Measurements from ENCODE around the gene GLRX3.
"Not testable (repeated sequence)": the region's sequence is repeated elsewhere in the genome, so short reads cannot be mapped to it uniquely, and the experiment has no call there.

Gene GLRX3

DNA sequence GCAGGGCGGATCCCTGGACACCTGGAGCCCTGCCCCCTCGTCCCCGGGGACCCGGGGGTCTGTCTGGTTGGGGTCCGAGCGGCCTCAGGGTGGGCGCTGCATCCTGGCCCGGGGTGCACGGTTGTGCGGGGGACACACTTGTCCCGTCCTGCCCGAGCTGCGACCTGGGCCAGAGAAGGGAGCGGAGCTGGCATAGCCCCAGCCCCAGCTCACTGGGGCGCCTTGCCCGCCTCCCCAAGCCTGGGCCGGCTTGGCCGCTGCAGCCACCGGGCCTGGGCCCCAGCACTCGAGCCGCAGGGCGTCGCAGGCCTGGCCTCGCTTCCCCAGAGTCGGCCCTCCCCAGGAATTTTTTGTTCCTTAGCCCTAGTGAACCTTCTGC, 54.5 kb downstream of the GLRX3 start:
- no peak for DNase-seq

DNA sequence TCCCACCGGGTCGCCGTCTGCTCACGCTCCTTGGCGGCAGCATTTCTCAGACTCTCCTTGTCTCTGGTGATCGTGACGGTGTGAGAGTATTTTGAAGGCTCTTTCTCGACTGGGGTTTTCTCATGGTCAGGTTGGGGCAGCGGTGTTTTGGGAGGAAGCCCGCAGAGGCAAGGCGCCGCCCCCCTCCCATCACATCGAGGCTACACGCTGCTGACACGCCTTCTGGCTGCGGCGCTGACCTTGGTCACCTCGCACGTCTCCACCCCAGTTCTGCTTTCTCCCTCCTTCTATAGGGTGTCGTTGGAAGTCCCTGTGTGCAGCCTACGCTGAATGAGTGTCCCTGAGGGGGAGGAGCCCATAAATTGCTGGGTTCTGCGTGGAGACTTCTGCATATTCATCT, 55.2 kb downstream of the GLRX3 start:
- no peak for DNase-seq

DNA sequence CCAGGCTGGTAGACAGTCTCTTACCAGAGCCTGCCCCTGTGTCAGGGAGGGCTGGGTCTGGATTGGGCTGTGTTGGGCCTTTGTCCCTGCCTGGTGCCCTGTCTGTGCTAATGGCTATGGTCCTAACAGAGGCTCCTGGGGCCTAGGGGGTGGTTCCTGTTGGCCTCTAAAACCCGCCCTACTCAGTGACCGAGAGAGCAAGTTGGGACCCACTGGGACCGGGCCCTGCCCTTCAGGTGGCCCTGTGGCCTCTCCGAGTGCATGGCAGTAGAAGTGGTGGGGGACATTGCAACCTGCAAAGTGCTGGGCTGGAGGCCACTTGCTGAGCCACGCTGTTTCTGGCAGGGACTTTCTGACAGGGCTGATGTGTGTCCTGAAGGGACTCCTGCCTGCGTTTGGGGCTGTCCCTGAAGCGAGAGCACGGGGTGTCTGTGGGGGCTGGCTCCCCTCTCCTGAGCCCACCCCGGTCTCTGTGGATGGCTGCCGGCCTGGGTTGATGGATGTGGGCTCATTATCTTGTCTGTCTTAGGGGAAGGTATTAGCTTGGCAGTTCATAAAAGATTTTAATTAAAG, 56.2 kb downstream of the GLRX3 start:
- DNase-seq, result no peak

DNA sequence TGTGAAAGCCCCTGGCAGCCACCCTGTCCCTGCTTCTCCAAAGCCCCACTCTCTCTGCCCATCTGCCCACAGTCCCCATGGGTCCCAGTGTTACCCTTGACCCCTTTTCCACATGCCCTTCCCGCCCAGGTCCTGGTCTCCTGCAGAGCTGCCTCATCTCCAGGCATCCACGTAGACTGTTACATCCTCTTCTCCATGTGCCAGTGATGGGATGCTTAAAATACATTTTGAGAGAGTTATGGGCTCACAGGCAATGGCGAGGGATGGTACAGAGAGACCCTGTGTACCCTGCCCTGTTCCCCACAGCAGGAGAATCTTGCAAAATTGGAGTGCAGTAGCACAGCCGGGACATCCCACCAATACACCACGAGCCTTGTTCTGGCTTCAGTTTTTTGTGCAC, 56.8 kb downstream of the GLRX3 start:
- DNase-seq, result no peak

DNA sequence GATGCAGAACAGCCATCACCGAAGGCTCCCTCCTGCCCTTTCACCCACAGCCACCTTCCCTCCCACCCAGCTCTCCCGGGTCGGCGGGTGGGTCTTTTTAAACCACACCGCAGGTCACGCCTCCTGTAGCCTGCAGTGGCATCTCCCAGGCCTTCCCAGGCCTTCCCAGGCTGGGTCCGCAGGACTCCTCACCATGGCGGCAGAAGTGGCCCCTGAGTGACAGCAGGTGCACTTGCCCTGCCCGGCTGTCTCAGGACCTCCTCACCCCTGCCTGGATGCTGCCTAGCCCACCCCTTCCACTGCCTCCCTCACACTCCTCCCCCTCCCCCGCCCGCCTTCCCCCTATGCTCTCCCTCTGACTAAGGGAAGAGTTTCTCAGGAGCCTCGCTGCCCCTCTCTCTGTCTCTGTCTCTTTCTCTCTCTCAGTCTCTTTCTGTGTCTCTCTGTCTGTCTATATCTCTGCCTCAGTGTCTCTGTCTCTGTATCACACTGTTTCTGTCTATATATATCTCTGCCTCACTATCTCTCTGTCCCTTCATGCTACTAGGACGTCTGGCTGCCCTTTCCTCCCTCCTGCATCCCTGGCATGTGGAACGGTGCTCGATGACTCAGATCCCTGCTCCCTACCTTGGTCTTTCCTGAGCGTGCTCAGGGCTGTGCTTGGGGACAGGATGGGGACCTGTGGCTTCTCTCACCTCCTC, 57.5 kb downstream of the GLRX3 start:
- DNase-seq, result no peak

DNA sequence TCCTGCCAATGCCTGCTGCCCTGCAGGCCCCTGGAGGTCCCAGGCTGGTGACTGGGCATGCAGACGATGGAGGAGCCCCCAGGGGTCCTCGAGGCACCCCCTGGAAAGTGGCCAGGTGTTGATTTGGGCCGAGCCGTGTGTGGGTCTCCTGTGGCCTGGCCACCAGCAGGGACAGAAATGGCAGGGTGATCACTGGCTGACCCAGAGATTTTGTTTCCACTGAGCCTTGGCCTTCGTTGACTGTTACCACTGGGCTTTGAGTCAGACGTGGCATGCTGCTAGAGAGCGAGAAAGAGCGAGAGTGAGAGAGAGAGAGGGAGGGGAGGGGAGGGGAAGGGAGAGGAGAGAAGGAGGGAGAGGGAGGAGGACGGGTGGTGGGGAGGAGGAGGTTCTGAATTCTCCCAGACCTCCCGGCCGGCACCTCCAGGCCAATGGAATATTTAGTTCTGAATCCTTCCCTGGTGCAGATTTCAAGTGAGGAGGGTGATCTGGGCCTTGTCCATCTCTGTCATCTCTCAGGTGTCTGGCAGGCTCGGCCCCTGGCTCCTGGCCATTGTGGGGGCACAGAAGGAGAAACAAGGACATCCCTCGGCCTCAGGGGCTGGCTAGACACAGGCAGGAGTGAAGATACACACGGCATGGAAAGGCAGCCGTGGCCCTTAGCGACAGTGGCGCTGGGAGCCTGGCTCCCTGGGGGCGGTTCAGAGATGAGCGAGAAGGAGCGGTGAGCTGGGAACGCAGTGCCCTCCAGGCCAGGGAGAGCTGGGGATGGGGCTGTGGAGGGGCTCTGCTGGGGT, 58.2 kb downstream of the GLRX3 start:
- DNase-seq, result no peak

DNA sequence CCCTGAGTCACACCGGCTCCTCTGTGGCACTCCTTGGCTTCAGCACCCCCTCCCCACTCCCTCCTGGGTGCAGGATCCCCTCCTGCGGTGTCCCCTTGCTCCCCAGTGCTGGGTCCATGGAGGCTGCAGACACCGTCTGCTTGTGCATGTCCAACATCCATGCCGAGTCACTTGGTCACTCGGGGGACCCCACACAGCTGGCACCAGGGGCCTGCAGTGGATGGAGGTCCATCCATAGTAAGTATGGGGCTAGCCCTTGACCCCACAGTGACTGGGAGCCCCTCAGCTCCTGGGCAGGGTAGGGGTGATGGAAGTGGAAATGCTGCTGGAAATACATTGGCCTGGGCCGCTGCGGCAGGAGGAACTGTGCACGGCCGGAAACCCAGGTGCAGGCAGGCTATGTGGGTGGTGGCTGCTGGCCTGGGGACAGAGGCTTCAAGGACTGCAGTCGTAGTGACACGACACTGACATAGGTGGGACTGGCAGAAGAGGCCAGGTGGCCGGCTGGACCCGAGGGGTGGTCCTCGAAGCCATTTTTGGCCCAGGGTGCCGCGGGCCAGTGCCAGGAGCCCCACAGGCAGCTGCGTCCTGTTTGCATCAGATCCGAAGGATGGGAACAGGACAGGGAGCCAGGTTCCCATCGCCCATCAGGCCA, 58.9 kb downstream of the GLRX3 start:
- DNase-seq, result no peak

DNA sequence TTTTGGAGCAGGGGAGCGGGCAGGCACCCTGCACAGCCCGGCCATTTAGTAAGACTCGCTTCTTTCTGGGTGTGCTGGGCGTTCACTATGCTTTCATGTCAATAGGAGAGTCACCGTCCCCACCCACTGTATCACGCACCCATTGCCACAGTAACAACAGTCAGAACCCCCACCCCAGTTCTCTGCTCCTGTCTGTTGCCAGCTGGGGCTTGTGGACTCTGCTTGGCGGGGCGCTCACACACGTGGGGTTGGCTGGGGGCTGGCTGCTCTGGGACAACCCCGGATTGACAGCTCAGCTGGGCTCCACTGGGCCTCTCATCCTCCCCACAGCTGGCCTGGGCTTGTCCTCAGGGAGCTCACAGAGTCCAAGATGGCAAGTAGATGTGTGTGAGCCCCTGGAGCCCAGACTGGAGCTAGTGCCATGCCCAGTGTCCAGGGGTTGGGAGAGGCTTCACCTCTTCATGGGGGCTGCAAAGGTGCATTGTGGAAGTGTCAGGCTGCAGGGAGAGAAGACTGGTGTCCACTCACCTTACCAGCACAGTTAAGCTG, 59.6 kb downstream of the GLRX3 start:
- DNase-seq, result no peak

DNA sequence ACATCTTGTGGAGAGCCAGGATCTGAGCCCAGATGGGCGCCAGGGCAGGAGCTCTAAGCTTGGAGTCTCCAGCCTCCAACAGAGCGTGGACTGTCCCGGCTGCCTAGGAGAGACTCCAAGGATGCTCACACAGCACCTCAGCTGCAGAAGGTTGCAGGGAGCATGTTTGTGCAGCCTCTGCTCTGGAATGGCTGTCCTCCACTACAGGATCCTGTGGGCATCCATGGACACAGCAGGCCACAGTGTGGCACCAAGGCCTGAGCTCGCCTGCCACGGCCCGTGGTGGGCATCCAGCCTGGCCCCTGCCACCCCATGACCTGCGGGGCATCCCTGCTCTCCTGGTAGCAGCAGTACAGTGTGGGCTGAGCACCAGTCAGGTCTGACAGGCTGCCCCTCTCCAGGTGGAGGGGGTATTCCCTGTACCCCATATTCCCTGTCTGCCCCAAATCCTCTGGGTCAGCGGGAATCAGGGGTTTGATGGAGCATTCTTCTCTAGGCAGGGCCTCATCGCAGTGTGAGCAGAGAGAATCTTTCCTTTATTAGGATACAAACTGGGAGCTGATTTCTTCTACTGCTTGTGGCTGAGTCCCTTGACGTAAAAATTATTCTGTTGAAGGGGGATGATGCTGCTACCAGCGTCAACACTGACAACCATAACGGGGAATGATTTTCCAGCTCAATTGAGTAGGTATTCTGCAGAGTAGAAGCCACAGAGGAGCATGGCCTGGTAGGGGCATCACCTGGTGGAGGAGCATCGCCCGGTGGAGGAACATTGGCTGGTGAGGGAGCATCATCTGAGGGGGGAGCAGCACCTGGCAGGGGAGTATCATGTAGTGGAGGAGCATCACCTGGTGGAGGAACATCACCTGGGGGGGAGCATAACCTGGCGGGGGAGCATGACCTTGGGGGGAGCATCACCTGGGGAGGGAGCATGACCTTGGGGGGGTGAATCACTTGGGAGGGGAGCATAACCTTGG, 60.6 kb downstream of the GLRX3 start:
- DNase-seq, result no peak

DNA sequence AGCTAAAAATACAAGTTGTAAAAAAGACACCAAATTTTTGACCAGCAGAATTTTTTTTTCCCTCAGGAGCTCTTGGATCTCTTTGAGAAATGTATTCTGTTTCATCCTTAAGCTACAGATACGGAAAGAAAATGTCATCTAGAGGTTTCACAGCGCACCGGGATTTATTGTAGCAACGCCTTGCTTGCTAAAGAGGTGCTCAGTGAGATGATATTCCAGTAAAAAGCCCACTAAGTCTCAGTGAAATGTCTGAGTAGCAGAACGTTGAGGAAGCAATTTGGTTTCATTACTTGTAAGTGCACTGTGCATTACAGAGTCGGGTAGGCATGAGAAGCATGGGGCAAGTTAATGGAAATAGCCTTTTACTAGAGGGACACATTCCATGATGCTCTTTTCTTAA, 62.5 kb downstream of the GLRX3 start:
- no peak for DNase-seq

DNA sequence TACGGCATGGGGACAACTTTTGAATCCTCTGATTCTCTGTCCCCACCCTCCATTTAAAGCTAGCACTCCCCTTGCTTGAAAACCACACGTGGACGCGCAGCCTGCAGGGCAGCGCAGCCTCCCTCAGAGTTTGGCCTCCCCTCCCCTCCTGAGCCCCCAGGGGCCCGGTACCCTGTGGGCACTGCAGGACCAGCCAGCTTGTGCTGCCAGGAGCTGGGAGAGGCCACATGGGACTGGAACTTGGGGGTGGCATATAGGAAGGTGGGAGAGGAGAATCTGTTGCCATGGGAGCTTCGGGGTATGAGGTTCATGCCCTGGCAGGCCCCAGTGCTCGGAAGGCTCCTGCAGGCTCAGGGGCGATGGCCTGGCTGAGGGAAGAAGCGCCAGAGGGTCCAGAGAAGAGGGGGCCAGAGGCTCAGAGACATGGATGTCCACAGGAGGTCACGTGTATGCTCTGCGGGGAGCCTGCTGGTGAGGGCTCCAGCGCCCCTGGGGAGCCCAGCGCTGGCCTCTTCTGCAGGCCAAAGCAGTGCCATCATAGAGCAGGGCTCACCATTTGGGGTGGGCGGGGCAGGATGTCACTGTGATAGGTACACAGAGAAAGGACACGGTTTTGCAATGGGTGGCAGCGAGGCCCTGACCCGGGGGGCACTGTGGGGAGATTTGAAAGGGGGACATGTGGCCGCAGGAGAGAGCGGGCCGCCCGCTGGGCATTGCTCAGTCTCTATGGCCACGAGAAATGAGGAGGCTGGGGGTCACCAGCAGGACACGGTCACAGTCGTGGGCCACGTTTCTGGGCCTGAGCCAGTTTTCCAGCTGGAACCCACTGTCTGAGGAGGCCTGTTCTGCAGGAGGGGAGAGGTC, 64.2 kb downstream of the GLRX3 start:
- no peak for DNase-seq

DNA sequence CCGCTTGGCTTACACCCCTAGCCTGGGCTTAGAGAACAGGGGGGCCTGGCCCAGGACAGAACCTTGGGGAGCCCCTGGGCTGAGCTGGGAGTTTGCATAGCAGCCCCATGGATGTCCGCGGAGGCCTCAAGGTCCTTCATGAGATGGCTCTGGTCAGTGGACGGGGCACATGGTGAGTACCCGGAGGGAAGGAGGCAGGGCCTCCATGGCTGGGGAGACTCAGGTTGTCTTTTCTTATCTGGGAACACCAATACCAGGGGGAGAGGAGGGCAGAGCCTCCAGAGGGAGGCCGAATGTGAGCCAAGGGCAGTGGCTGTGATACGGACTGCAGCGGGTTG, 64.8 kb downstream of the GLRX3 start:
- DNase-seq, result no peak

DNA sequence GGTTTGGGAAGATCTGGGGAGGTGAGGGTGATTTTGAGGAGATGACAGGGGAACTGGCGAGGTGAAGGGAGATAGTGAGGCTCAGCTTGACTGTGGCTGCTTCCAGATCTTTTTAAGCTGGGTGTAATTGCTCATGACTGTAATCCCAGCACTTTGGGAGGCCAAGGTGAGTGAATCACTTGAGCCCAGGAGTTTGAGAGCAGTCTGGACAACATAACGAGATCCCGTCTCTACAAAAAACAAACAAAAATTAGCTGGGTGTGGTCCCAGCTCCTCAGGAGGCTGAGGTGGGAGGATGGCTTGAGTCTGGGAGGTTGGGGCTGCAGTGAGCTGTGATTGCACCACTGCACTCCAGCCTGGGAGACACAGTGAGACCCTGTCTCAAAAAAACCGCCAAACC, 66.0 kb downstream of the GLRX3 start:
- not testable (repeated sequence) for DNase-seq

DNA sequence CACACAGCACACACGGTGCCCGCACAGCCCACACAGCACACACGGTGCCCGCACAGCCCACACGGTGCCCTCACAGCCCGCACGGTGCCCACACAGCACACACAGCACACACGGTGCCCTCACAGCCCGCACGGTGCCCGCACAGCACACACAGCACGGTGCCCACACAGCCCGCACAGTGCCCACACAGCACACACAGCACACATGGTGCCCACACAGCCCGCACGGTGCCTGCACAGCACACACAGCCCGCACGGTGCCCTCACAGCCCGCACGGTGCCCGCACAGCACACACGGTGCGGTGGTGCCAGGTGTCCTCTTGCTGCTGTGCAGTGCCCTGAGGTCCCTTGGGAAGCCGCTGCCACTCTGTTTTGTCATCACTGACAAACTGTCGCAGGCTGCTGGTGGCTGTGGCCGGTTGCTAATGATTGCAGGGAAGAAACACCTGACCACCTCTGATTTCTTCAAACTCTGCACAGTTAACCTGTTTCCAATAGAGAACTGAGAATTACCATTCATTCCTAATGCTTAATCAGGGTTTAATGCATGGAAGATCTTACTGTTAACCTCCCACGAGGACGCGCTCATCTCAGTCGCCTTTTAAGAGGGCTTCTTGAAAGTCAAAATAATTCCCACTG, 66.9 kb downstream of the GLRX3 start:
- no peak for DNase-seq

DNA sequence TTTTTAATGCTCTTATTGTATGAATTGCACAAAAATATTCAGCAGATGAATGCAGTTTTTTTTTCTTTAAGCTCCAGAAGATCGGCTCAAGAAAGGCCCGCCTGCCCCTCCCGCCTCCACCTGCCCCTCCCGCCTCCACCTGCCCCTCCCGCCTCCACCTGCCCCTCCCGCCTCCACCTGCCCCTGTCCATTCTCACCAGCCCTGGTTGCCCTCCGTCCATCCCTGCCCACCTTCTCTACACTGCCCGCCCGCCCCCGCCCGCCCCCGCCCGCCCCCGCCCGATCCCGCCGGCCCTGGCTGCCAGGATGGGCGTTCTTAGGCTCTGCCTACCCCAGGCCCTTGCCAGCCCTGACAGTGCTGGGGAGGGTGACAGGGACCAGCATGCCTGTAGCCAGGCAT, 67.4 kb downstream of the GLRX3 start:
- no peak for DNase-seq

DNA sequence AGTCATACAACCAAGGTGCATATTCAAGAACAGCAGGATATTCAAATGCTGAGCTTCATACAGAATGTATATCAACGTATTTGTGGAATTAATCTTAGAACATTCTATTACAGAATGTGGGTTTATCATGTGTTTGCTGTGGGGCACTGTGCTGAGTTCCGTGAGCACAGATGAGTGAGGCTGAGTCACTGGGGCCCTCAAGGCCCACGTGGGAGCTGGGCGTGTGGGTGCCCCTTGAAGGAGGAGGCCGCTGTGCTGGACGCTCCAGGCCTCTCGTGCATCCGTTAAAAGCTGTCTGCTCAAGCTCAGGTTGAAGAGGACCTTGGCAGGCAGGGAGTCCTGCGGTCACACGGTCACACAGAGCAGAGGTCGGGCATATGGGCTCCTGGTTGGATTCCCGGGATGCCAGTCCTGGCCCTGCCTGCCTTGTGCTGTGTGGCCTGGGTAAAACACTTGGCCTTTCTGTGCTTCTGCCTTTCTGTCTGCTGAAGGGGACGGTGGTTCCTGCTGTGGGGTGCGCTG, 70.1 kb downstream of the GLRX3 start:
- no peak for DNase-seq

DNA sequence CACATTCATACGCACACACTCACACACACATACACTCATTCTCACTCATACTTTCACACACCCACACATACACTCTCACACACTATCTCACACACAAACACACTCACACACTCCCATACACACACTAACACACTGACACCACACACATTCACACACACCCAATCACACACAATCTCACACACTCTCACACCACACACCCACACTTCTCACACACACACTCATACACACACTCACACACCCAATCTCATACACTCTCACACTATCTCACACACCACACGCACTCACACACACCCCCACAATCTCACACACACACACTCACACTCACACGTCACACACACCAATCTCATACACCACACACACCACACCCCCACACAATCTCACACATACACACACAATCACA, 71.0 kb downstream of the GLRX3 start:
- no peak for DNase-seq

DNA sequence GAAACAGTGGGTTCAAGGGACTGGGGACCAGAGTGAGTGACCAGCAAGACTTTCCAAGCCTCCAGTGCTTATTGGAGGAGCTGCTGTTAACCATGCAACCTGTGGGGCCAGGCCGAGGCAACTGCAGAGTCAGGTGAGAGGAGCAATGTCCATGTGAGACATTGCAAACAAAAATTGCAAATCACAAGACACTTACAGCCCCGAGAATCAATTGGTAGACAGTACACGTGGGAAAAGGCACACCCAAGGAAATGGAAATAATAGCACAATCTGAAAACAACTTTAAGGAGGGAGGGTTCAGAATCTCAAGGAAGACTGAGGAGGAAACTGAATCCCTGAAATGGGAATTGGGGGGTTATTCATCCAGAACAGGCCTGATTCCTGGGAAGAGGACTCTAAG, 72.6 kb downstream of the GLRX3 start:
- no peak for DNase-seq

DNA sequence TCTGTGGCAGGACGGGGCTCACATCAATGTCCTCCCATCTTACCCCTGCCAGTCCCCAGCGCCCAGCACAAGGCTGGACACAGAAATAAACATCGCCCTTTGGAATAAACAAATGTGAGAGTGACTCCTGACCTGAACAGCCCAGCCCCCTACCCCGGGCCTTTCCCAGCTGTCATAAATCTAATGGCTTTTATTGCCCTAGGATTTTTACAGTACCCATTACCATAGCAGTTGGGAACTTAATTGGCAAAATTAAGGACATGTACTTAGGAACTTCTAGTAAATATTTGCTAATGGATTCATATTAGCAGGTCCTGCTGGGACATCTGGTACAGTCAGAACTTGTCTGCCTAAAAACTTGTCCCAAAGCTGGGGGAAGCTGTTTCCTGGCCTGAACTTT, 76.6 kb downstream of the GLRX3 start:
- no peak for DNase-seq

DNA sequence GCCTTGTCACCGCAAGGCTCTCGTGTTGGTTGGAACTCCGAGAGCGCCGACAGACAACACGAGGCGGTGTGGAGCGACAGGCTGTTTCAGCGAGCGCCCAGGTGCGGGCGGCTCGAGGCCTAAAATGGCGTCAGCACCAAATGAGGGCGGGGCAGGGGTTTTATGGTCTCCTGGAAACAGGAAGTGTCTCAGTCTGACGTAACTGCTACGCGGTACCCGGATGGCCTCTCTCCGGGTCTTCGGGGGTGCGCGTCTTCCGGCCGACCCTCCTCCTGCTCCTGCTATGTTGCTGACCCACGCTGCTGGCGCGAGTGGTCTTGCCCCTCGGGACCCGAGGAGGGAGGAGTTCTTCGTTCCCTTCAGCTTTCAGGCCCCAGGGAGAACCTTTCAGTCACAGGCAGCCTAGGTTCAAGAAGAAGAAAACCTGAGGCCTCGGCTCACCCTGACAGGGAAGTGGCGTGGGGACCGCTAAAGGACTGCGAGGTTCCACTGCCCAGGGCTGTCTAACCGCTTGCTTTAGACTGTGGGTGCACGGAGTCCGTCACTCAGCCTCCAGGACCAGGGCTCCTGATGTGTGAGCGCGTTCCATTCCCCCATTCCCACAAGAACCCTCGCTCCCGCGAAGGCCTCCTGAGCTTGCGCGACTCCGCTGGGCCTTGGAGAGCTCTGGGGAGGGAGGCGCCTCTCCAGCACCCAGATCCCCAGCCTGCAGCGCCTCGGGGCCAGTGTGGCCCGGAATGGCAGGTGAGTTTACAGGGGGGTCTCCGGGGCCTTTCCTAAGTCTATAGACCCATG, 77.3 kb downstream of the GLRX3 start:
- no peak for DNase-seq

All from activated naive CD4-positive, alpha-beta T cell treated with Interleukin-2 at 50 U/mL for 16 hours (primary cell).